H1 (cell line): ENCODE data around the gene PTGDR2. TPM values are rescaled to one million over a fixed set of nuclear protein-coding genes. Genes with fewer than 3 reads are reported as not detected.

Source experiments
- ASH2L ChIP-seq: fragments of 200-600, 300-600 bp; sonication (generic); IDR thresholded peaks from one replicate; pipeline ENCODE4 v1.7.1; 2017; ENCODE audit warnings: low read length
- CEBPB ChIP-seq: IDR thresholded peaks from 2 replicates; pipeline ENCODE4 v1.6.1; 2012; ENCODE audit warnings: low read depth, low read length
- HDAC6 ChIP-seq: IDR thresholded peaks from one replicate; pipeline ENCODE4 v1.7.1; 2012; ENCODE audit warnings: low read depth, mild to moderate bottlenecking, inconsistent platforms, low read length, moderate library complexity
- NANOG ChIP-seq: IDR thresholded peaks from 2 replicates; pipeline ENCODE4 v1.6.1; 2011; ENCODE audit warnings: low read length, low read depth, mild to moderate bottlenecking, inconsistent platforms; ENCODE audit not compliant: insufficient read depth, poor library complexity, severe bottlenecking
- SP1 ChIP-seq: IDR thresholded peaks from 2 replicates; pipeline ENCODE4 v1.6.1; 2011; ENCODE audit warnings: low read depth, low read length
- polyA plus RNA-seq, 7 experiments: library from polyadenylated mRNA; depleted of rRNA in 3 of 7; stranded (reverse) in 5 of 7; unstranded in 2 of 7; fragments of >200 nt in 5 of 7; fragments of 200-250 nt in 2 of 7; gene quantifications; 1 replicate in 5 of 7; 2 replicates in 1 of 7; 4 replicates in 1 of 7; pipeline versions ENCODE4 v1.2.1 to v1.2.3, GENCODE V29; 2011 to 2013; ENCODE audit warnings: missing spikeins in 2 of 7, mixed read lengths in 2 of 7
- total RNA-seq: library from RNA; stranded (reverse); fragmentation: NEBNext Ultra II Directional; extraction: Animal tissue kit (Norgen Biotek cat#: 25700); gene quantifications from 2 replicates; pipeline ENCODE4 v1.2.1, GENCODE V29; 2021

Gene PTGDR2
- total and polyA plus RNA-seq, 2 of the 8 experiments (the other 6 are each of a cell fraction or from before 2014, with no cell fraction given), result 0.20 TPM; not detected in 1

- no peak for TF ChIP-seq SP1
- no peak for TF ChIP-seq ASH2L
- no peak for TF ChIP-seq NANOG
- no peak for TF ChIP-seq CEBPB
- TF ChIP-seq HDAC6, result no peak
Measured at GRCh38 chr11:60869451-60869825, 13.7 kb upstream of the PTGDR2 start (continued).
